ENCODE measurements around the gene SMYD3.

The SMYD3 gene

GRCh38 chr1:245958016-245958415, 549.1 kb downstream of the SMYD3 start:
- H3K4me3 ChIP-seq (ENCODE audit: low read depth, low read length): no peak overlapping the region
- TF ChIP-seq CTCF (conservative IDR thresholded peaks at IDR 0.05; ENCODE audit: low read depth, low read length): no peak
- DNase-seq (ENCODE audit: low read depth): no peak

- no peak overlapping the region for H3K4me3 ChIP-seq (ENCODE audit: low read depth, low read length)
- no peak for TF ChIP-seq CTCF (conservative IDR thresholded peaks at IDR 0.05; ENCODE audit: low read depth, low read length)
- peak; percentile 33 for DNase-seq (ENCODE audit: low read depth)
These were observed 549.7 kb downstream of the SMYD3 start for GRCh38 chr1:245957427-245957826.

GRCh38 chr1:245956225-245956624, 550.9 kb downstream of the SMYD3 start:
- TF ChIP-seq CTCF (conservative IDR thresholded peaks at IDR 0.05; ENCODE audit: low read depth, low read length): no peak
- no peak for DNase-seq (ENCODE audit: low read depth)
- H3K4me3 ChIP-seq (ENCODE audit: low read depth, low read length): no peak overlapping the region

GRCh38 chr1:245953876-245954660, 553.0 kb downstream of the SMYD3 start:
- peak; percentile 40 for DNase-seq (ENCODE audit: low read depth)
- TF ChIP-seq CTCF (conservative IDR thresholded peaks at IDR 0.05; ENCODE audit: low read depth, low read length): no peak
- peak overlapping the region; percentile 37 for H3K4me3 ChIP-seq (ENCODE audit: low read depth, low read length)

- no peak for DNase-seq (ENCODE audit: low read depth)
- H3K4me3 ChIP-seq (ENCODE audit: low read depth, low read length): no peak overlapping the region
These were observed 554.6 kb downstream of the SMYD3 start for GRCh38 chr1:245952383-245953026.

GRCh38 chr1:245948786-245949185, 558.3 kb downstream of the SMYD3 start:
- H3K4me3 ChIP-seq (ENCODE audit: low read depth, low read length): no peak overlapping the region
- TF ChIP-seq CTCF (conservative IDR thresholded peaks at IDR 0.05; ENCODE audit: low read depth, low read length): no peak
- DNase-seq (ENCODE audit: low read depth): no peak

More at GRCh38 chr1:245952383-245953026, 554.6 kb downstream of the SMYD3 start:
- TF ChIP-seq CTCF (conservative IDR thresholded peaks at IDR 0.05; ENCODE audit: low read depth, low read length): no peak
